ENCODE data around the gene REN.

Gene REN

GRCh38 chr1:204190212-204191211 lies 24.4 kb upstream of the REN start:
- FAIRE-seq, result no peak

DNA sequence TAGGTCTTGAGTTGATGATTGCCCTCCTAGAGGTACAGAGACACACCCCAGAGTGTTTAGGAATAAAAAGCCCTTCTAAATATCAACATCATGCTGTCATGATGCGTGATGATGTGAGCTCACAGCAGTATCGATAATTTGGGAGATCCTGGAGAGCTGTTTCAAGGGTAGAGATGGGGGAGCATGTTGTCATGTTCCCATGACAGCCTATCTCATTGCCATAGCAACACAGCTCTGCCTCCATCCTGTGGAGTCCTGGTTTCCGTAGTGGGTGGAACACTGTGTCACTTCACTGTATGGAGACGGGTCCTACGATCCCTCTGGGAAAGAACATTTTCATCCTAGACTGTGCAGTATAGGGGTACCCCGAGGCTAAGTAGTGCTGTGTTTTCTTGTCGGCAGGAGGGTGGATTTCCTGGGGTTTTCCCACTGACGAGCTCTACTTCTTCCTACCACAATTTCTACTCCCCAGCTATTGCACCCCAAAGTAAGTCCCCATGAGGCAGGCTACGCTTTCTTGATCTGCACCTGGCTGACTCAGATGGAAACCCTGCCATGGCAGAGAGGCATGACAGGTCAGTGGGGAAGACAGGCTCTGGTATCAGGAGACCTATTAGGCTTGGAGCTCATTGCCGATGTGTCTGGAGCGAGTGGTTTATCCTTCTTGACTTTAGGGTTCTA lies 23.0 kb upstream of the REN start:
- FAIRE-seq, result no peak

DNA sequence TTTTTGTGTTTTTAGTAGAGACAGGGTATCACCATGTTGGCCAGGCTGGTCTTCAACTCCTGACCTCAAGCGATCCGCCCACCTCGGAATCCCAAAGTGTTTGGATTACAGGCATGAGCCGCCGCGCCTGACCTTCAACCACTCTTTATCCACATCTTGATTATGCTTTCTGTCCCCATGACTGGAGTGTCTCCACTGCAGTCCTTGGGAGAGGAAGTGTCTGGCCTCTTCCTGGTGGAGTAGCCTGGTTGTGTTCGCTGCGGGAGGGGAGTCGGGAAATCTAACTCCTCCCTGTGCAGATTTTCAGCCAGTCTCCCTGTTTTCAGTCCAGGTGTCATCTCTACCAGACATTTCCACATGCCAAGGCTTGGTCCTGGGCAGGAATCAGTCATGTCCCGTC lies 20.5 kb upstream of the REN start:
- no peak for FAIRE-seq

DNA sequence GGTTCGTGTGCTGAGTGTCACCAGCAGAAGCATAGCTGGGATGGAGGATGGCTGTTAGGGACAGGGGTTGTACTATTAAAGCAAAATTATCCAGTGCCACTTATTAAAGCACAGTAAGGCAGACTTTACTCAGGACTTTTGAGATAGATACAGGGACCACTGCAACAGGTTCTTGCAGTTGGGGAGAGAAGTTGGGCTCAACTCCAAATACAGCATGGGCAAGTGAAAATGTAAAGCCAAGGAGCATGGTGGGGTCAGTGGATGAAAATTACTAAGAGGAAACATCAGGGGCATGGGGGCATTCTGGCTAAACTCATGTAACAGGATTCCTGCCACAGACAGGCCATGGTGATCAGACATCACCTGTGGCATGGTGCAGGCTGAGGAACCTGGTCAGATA lies 15.0 kb upstream of the REN start:
- no peak for FAIRE-seq

DNA sequence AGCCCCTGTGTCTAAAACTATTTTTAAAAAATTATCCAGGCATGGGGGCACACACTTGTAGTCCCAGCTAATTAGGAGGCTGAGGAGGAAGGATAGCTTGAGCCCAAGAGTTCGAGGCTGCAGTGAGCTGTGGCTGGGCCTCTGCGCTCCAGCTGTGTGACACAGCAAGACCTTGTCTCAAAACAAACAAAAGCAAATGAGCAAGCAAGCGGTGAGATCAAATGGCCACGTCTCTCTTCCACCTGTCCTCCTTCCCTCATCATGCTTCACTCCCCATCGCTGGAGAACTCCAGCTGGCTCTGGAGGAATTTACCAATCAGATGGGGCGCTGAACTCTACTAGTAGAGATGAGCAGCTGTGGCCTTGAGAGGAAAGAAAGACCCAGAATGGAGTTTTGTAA lies 14.0 kb upstream of the REN start:
- FAIRE-seq, result no peak

DNA sequence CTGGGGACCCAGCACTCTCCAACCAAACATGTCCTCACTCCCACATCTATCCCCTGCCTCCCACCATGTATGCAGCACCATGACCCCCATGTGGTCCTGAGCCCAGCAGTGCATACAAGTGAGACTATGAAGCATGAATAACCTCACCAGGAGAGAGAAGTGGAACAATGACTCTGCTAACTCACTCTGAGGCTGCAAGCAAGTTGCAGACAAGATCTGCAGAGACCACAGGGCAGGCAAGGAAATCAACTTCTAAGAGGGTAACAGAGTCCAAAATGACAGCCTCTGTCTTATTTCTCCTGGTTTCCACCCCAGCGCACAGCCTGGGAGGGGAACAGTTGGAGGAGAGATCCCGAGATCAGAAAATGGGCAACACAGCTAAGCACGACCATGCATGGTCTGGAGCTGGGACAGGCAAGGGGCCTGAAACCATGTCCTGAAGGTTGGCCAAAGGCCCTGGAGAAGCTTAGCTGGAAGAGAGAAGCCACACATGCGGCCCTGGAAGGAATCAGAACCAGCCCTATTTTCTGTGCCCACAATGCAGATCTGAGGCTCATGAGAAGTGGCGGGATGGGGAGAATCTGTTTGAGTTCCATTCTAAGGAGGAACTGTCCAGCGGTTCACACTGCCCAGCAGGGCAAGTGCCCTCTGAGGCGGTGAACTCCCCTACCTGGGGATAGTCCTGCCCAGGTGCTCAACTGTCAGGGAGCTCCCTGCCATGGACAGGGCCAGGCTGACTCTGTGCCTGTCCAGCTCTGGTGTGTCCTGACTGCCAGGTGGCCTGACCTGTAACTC lies 12.5 kb upstream of the REN start:
- FAIRE-seq, result no peak

DNA sequence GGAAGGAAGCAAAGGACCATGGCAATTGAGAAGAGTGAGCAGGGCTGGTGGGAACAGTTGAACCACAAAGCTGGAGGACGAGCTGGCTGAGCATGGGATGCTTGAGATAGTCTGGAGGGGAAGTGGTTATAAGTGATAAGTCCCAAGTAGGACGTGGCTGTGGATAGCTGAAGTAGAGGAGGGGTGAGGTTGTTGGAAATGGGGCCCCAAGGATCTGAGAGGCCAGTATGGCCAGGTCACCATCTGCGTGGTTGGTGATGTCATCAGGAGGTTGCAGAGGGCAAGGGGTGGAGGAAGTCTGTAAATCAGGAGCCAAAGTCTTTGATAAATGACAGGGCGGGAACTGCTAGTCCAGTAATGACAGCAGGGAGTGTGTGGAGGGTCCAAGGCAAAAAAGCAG lies 11.0 kb upstream of the REN start:
- FAIRE-seq, result no peak

DNA sequence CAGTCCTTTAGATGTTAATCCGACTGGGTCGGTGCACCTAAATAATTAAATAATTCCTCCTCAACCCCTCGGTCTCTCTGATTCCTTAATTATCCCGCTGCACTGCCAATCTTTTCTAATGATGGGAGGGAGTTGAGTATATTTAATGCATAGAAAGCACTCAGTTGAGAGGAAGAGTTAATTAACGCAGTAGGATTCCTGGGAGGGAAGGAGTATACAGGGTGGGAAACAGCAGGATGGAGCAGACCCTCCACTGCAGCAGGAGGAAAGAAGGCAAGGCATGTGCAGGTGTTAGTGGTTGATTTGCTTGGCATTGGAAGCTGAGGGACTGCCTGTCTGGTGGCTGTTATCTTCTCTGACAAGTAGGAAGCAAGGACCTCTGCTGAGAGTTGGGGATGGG lies 9.9 kb upstream of the REN start:
- no peak for FAIRE-seq

- FAIRE-seq, result no peak
These were observed 8.8 kb upstream of the REN start for GRCh38 chr1:204174958-204175357.

- FAIRE-seq, result no peak
These were observed 6.4 kb upstream of the REN start for GRCh38 chr1:204172404-204173029.

GRCh38 chr1:204171751-204172178 lies 5.6 kb upstream of the REN start:
- FAIRE-seq, result no peak

DNA sequence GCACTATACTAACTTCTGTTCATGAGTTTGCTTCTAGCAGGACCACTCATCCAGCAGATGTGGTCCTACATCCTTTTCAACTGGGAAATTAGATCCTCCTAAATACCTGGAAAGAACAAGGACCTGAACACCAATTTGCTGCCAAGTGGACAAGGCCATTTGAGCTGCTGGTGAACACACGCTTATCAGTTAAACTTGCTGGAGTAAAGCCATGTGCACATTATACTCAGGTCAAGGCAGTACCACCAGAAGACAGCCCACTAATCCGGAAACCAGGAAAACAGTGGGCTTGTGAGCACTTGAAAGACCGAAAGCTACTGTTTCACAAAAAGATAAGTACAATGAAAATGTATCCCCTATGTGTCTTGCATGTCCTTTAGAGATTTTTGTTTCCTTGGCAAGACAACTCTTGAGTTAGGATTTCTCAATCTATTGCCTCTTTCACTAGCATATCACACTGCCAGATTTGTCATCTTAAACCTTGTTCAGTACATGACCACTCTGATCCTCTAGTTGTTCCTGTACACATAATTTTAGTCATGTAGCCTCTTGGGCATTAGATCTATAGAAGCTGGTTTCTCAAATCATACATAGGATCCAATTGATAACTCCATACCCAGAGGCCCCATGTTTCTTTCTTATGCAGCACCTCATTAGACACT lies 4.5 kb upstream of the REN start:
- no peak for FAIRE-seq

DNA sequence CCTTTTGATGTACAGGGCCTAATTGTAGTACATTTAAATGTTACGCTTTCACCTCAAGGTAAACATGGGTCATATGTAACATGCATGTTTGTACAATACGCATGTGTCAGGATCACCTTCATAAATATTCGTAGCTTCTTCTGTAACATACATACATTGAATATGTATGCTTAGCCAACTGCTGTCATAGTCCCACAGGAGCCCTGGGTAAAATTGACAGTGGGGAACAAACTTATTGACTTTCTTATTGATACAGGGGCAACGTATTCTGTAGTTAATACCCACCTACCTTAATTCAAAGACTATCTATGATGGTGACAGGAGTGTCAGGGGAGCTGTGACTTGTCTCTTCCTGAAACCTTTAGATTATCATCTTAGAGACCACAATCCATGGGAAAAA lies 3.7 kb upstream of the REN start:
- FAIRE-seq, result no peak

GRCh38 chr1:204167730-204168129 lies 1.6 kb upstream of the REN start:
- FAIRE-seq, result no peak

DNA sequence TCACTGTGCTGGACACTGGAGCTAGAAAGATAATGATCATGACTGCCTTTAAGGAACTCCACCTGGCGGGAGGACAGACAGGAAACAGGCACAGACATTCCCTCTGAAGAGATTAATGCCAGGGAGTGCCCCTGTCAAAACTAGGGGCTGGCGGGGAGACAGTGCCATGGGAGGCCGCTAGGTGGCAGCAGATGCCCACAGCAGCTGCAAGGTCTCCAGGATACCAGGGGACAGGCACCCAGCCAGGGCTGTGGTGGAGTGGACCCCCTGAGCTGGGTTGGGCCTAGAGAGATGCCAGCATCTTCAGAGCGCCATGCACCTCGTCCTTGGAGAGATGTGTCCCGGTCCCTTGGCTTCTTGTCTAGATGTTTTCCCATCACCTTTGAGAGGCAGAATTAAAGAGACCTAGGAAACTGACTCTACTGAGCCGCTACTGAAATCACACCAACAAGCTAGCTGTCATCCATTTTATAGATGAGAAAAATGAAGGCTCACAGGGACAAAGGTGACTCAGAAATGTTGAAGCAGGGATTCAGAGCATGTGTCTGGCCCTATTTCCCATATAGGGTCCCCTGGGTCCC lies 3.6 kb downstream of the REN start:
- FAIRE-seq, result no peak

DNA sequence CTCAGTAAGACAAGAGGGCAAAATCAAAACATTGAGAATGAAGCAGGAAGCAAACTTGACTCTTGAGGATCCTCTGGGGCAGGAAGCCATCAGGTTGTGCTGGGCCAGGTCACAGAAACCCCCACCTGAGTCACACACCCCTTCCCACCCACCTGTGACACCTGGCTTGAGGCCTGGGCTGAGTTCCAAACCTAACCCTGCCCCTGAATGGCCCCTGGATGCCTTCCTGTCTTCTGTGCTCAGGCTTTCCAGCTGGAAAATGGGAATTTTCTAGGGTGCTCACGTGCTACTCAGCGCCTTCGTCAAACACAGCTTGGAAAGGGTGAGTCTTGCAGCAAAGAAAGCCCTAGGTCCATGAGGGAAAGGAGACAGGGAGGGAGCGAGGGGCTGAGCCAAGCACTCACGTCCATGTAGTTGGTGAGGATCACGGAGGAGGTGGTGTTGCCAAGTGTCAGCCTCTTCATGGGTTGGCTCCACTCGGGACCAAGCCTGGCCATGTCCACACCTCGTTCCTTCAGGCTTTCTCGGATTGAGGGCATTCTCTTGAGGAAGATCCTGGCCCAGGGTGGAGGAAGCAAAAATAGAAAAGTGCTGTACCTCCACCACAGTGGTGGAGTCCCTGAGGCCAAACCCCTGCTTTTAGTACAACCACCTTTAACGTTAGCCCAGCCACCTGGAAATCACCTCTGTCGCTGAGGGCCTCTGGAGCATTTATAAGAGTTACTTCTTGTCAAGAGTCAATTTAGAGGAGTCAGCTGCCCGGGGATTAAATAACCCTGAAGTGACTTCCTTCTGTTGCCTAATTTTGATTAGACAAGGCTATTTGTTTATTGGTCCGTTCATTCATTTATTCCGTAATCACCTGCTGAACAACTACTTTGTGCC lies 4.3 kb downstream of the REN start:
- peak; percentile 56 for FAIRE-seq

DNA sequence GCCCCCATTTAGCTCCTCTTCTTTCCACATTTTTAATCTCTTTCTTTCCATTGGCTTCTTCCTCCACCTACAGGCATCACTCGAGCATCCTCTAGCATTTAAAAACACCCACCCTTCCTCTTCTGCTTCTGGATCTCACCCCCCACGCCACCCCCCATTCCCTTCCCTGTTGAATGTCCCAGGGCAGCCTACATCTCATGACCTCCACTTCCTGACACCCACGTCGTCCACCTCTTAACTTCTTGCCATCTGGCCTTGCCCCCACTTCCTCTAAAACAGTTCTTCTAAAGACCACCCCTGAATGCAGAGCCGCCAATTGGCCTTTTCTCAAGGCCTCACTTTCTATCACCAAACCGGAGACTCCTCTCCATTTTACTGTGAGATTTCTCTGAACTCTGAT lies 8.2 kb downstream of the REN start:
- FAIRE-seq, result no peak

- FAIRE-seq, result no peak
These were observed 10.3 kb downstream of the REN start for GRCh38 chr1:204155881-204156280.

DNA sequence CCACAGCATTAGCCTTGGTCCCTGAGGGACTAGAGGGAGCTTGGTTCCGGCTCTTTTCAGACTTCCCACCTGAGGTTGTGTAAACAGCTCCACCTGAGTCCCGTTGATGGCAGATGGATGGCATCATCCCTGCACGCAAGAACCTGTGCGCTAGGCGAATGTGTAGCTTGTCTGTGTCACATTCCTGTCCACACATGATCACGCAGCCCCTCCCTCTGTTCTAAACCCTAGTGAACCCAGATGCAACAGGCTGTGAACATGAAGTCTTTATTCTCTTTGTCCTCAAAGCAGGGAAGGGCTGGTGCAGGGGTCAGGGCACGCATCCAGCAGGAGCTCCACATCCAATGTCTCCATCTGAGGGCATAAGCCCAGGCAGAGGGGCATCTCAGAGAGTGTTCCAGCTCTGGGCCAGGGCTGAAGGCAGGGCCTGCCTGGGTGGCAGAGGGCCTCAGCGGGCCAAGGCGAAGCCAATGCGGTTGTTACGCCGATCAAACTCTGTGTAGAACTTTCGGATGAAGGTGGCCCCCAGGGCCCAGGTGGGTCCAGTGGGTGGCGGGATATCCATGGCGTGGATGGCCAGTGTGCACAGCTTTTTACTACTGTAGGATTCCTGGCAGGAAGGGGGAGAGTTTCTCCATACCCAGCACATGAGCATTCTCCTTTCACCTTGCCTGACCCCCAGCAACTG lies 11.4 kb downstream of the REN start:
- FAIRE-seq, result no peak

GRCh38 chr1:204153667-204154066 lies 12.5 kb downstream of the REN start:
- no peak for FAIRE-seq

All from islet of Langerhans (tissue), 1 donor.